Panc1 (cell line): ENCODE data around the gene CCL2. TPM values are rescaled to one million over a fixed set of nuclear protein-coding genes. Genes with fewer than 3 reads are reported as not detected.

Source experiments
- ATAC-seq: fragments of 200-7000 bp; cut with Tn5 transposase; 2 replicates; pipeline ENCODE4 v1.9.1; 2020; ENCODE audit warnings: mild to moderate bottlenecking, moderate library complexity
- BruUV-seq: library from RNA; stranded (reverse); fragments of 400-500 nt; replicated peaks from 2 replicates; lab custom pipeline; 2021; lab: Mats Ljungman, UMichigan
- CTCF ChIA-PET: fragments of 300-600 bp; sonication (Branson Sonifier 250); formaldehyde crosslinking; loops from one replicate; lab custom pipeline; 2022; ENCODE audit warnings: antibody characterized with exemption; lab: Charles Lee
- POLR2A ChIA-PET: fragments of 300-600 bp; sonication (Branson Sonifier 250); formaldehyde crosslinking; loops from one replicate; lab custom pipeline; 2022; ENCODE audit warnings: antibody characterized with exemption; lab: Charles Lee
- DNase-seq: peaks from one replicate; pipeline ENCODE4 v3.0.0-alpha.2; 2010; ENCODE audit warnings: low read depth, low spot score
- H3K27ac ChIP-seq: 2 replicates; pipeline ENCODE4 v1.5.1; 2011; ENCODE audit warnings: mild to moderate bottlenecking, low read length, inconsistent platforms
- H3K27me3 ChIP-seq: fragments of 200-500 bp; sonication (Bioruptor generic); 2 replicates; pipeline ENCODE4 v1.6.0; 2014; ENCODE audit warnings: low read length, inconsistent platforms; ENCODE audit not compliant: control insufficient read depth, insufficient read depth
- H3K36me3 ChIP-seq: fragments of 200-500 bp; sonication (Bioruptor generic); 2 replicates; pipeline ENCODE4 v1.5.1; 2014; ENCODE audit warnings: inconsistent platforms, mild to moderate bottlenecking, low read length, moderate library complexity; ENCODE audit not compliant: control insufficient read depth, insufficient read depth
- H3K4me1 ChIP-seq: 2 replicates; pipeline ENCODE4 v1.5.1; 2011; ENCODE audit warnings: inconsistent platforms, mild to moderate bottlenecking, low read length, moderate library complexity; ENCODE audit not compliant: control insufficient read depth, insufficient read depth
- H3K4me3 ChIP-seq, 2 experiments: 2 replicates each; pipeline ENCODE4 v1.5.1; 2011 to 2012; ENCODE audit warnings: low read depth in 2 of 2, low read length in 2 of 2, mild to moderate bottlenecking in 2 of 2, inconsistent platforms in 1 of 2, moderate library complexity in 1 of 2
- H3K9me3 ChIP-seq: fragments of 200-500 bp; sonication (Bioruptor generic); 2 replicates; pipeline ENCODE4 v1.5.1; 2014; ENCODE audit warnings: low read depth, mild to moderate bottlenecking, inconsistent platforms, low read length, moderate library complexity; ENCODE audit not compliant: control insufficient read depth, insufficient read depth
- CTCF ChIP-seq: fragments of 450-650 bp; IDR thresholded peaks from 2 replicates; pipeline ENCODE4 v1.5.1; 2017; ENCODE audit warnings: mild to moderate bottlenecking
- POLR2AphosphoS5 ChIP-seq: IDR thresholded peaks from 2 replicates; pipeline ENCODE4 v1.6.1; 2012; ENCODE audit warnings: mild to moderate bottlenecking, low read depth, low read length, moderate library complexity
- REST ChIP-seq, 2 experiments: IDR thresholded peaks; 2 replicates each; pipeline ENCODE4 v1.6.1; 2011 to 2012; ENCODE audit warnings: low read depth in 2 of 2, control low read depth in 1 of 2, low read length in 1 of 2, mild to moderate bottlenecking in 1 of 2, moderate library complexity in 1 of 2; ENCODE audit not compliant: insufficient read depth in 1 of 2
- SIN3A ChIP-seq: IDR thresholded peaks from 2 replicates; pipeline ENCODE4 v1.6.1; 2012; ENCODE audit warnings: low read depth, mild to moderate bottlenecking, low read length, moderate library complexity, borderline replicate concordance; ENCODE audit not compliant: insufficient read depth
- TCF7L2 ChIP-seq: IDR thresholded peaks from 2 replicates; pipeline ENCODE4 v1.6.1; 2011; ENCODE audit warnings: mild to moderate bottlenecking, low read depth, low read length, inconsistent platforms
- in situ Hi-C: cut with HindIII; loops from 2 replicates; pipeline ENCODE4 v1.10.0; 2016; ENCODE audit warnings: low sequenced_read_pairs, low pct_unique_long_range_greater_than_20kb
- intact Hi-C: fragments of 100-400 bp; cut with micrococcal nuclease; formaldehyde crosslinking; loops from one replicate; pipeline ENCODE4 v1.10.0; 2022; ENCODE audit not compliant: unreplicated experiment
- total RNA-seq: library from RNA; stranded (reverse); gene quantifications from one replicate; pipeline ENCODE4 v1.2.1, GENCODE V29; 2021; ENCODE audit not compliant: unreplicated experiment

CCL2 gene
- total RNA-seq, 1 experiment from 2014 or later: 513 TPM

GRCh38 chr17:34246881-34247280 lies 8.2 kb upstream of the CCL2 start:
- ATAC-seq (no peak), DNase-seq (no peak)
- intact Hi-C loops (no loop called here), in situ Hi-C loops (no loop called here)
- Histone ChIP-seq H3K27me3 (no peaks in the 10 kb centered on the region), H3K4me3 (no peak overlapping the region), H3K4me1 (peaks cover 37% of the 10 kb centered on the region), H3K36me3 (no peaks in the 10 kb centered on the region), H3K9me3 (no peaks in the 10 kb centered on the region), H3K27ac (peak overlapping the region; percentile 98; the same call in 1 of the 2 replicates)
- no TSS peak for BruUV-seq
- CTCF ChIA-PET: no interaction called here
- POLR2A ChIA-PET: no interaction called here
- no peak for TF ChIP-seq SIN3A
- TF ChIP-seq REST (IDR thresholded peaks at IDR 0.05; ENCODE audit: insufficient read depth in 1 of 2, low read depth in 2 of 2, low read length in 1 of 2): no peak
- TF ChIP-seq TCF7L2: no peak
- no peak for TF ChIP-seq POLR2AphosphoS5
- TF ChIP-seq CTCF: no peak

GRCh38 chr17:34248511-34249024 lies 6.5 kb upstream of the CCL2 start:
- in situ Hi-C loops: no loop called here
- POLR2A ChIA-PET: no interaction called here

More at GRCh38 chr17:34248511-34249024, 6.5 kb upstream of the CCL2 start:
- no TSS peak for BruUV-seq
- DNase-seq: no peak
- intact Hi-C loops: no loop called here
- peak overlapping the region; percentile 98 for H3K27ac ChIP-seq
- no peak overlapping the region for H3K4me3 ChIP-seq
- no peaks in the 10 kb centered on the region for H3K36me3 ChIP-seq
- peaks cover 54% of the 10 kb centered on the region for H3K4me1 ChIP-seq
- no peak for TF ChIP-seq TCF7L2
- no peak for TF ChIP-seq REST (IDR thresholded peaks at IDR 0.05; ENCODE audit: insufficient read depth in 1 of 2, low read depth in 2 of 2, low read length in 1 of 2)
- no peak for TF ChIP-seq SIN3A
- no peak for TF ChIP-seq POLR2AphosphoS5
- TF ChIP-seq CTCF: no peak
- CTCF ChIA-PET: no interaction called here
- H3K27me3 ChIP-seq: no peaks in the 10 kb centered on the region
- H3K9me3 ChIP-seq: no peaks in the 10 kb centered on the region
- peak; percentile 11; the same call in 1 of the 2 replicates for ATAC-seq
